WTC11 (cell line): ENCODE results near the gene SYNPO. TPM values are rescaled to one million over a fixed set of nuclear protein-coding genes. Genes with fewer than 3 reads are reported as not detected.
A peak's percentile ranks its signal among the peaks of the same experiment; 100 is the strongest.

Source experiments
- ATAC-seq: fragments of 200-7000 bp; cut with Tn5 transposase; 2 replicates; pipeline ENCODE4 v1.10.0; 2021; ENCODE audit warnings: mild to moderate bottlenecking, moderate library complexity
- CTCF ChIA-PET: fragments of 300-600 bp; sonication (Branson Sonifier 250); formaldehyde crosslinking; loops from one replicate; lab custom pipeline; 2021; ENCODE audit warnings: antibody characterized with exemption; lab: Charles Lee
- POLR2A ChIA-PET: fragments of 350-600 bp; sonication (Branson Sonifier 250); formaldehyde crosslinking; loops from one replicate; lab custom pipeline; 2021; ENCODE audit warnings: antibody characterized with exemption; lab: Charles Lee
- DNase-seq: peaks from one replicate; pipeline ENCODE4 v3.0.0; 2021; ENCODE audit warnings: low spot score
- H3K27ac Mint-ChIP-seq: 2 replicates; pipeline ENCODE4 v1.8.0; 2021; ENCODE audit warnings: mixed read lengths
- H3K27me3 Mint-ChIP-seq: 2 replicates; pipeline ENCODE4 v1.8.0; 2021; ENCODE audit warnings: low read depth, mild to moderate bottlenecking, moderate library complexity, mixed read lengths
- H3K36me3 Mint-ChIP-seq: 2 replicates; pipeline ENCODE4 v1.8.0; 2021; ENCODE audit warnings: mixed read lengths
- H3K4me1 Mint-ChIP-seq: 2 replicates; pipeline ENCODE4 v1.8.0; 2022; ENCODE audit warnings: mixed read lengths
- H3K4me3 Mint-ChIP-seq: 2 replicates; pipeline ENCODE4 v1.8.0; 2021; ENCODE audit warnings: mild to moderate bottlenecking, moderate library complexity, mixed read lengths
- H3K9me3 Mint-ChIP-seq: 2 replicates; pipeline ENCODE4 v1.8.0; 2021; ENCODE audit warnings: mixed read lengths
- ATF6 ChIP-seq: sonication (generic); formaldehyde crosslinking; IDR thresholded peaks from 2 replicates; pipeline ENCODE4 v1.8.1; 2023; ENCODE audit warnings: mild to moderate bottlenecking, missing genetic modification reagents
- CBFB ChIP-seq: sonication (generic); formaldehyde crosslinking; IDR thresholded peaks from 2 replicates; pipeline ENCODE4 v1.8.1; 2022; ENCODE audit warnings: mild to moderate bottlenecking, low read depth, missing genetic modification reagents
- CREB1 ChIP-seq: sonication (generic); formaldehyde crosslinking; IDR thresholded peaks from 2 replicates; pipeline ENCODE4 v1.8.0; 2023; ENCODE audit warnings: mild to moderate bottlenecking, missing genetic modification reagents
- CREM ChIP-seq: sonication (generic); formaldehyde crosslinking; IDR thresholded peaks from 2 replicates; pipeline ENCODE4 v1.8.1; 2022; ENCODE audit warnings: mild to moderate bottlenecking, missing genetic modification reagents, moderate library complexity
- E2F5 ChIP-seq: sonication (generic); formaldehyde crosslinking; IDR thresholded peaks from 2 replicates; pipeline ENCODE4 v1.8.1; 2022; ENCODE audit warnings: mild to moderate bottlenecking, moderate library complexity, missing genetic modification reagents
- ESRRA ChIP-seq: sonication (generic); formaldehyde crosslinking; IDR thresholded peaks from 2 replicates; pipeline ENCODE4 v1.8.1; 2022; ENCODE audit warnings: mild to moderate bottlenecking, missing genetic modification reagents, borderline replicate concordance
- FOXJ3 ChIP-seq: sonication (generic); formaldehyde crosslinking; IDR thresholded peaks from 2 replicates; pipeline ENCODE4 v1.9.0; 2021; ENCODE audit warnings: missing genetic modification reagents, mild to moderate bottlenecking, borderline replicate concordance
- FOXK1 ChIP-seq: sonication (generic); formaldehyde crosslinking; IDR thresholded peaks from 2 replicates; pipeline ENCODE4 v1.8.0; 2022; ENCODE audit warnings: mild to moderate bottlenecking, moderate library complexity, missing genetic modification reagents
- GABPB1 ChIP-seq: sonication (generic); formaldehyde crosslinking; IDR thresholded peaks from 2 replicates; pipeline ENCODE4 v1.8.1; 2023; ENCODE audit warnings: mild to moderate bottlenecking, missing genetic modification reagents
- GRHL2 ChIP-seq: fragments of 250-450 bp; sonication (Bioruptor Pico); IDR thresholded peaks from 2 replicates; pipeline ENCODE4 v1.8.0; 2022; ENCODE audit warnings: mild to moderate bottlenecking, moderate library complexity; ENCODE audit not compliant: insufficient replicate concordance, severe bottlenecking
- HMGA2 ChIP-seq: fragments of 250-450 bp; sonication (Bioruptor Pico); IDR thresholded peaks from 2 replicates; pipeline ENCODE4 v1.4.0; 2021; ENCODE audit warnings: mild to moderate bottlenecking, moderate library complexity
- MXD4 ChIP-seq: fragments of 250-450 bp; sonication (Bioruptor Pico); IDR thresholded peaks from 2 replicates; pipeline ENCODE4 v1.8.0; 2021; ENCODE audit warnings: mild to moderate bottlenecking, moderate library complexity, borderline replicate concordance
- MYBL2 ChIP-seq: sonication (generic); formaldehyde crosslinking; IDR thresholded peaks from 2 replicates; pipeline ENCODE4 v1.8.1; 2023; ENCODE audit warnings: mild to moderate bottlenecking, moderate library complexity, missing genetic modification reagents
- NR1H2 ChIP-seq: sonication (generic); formaldehyde crosslinking; IDR thresholded peaks from 2 replicates; pipeline ENCODE4 v1.9.0; 2021; ENCODE audit warnings: mild to moderate bottlenecking, moderate library complexity, missing genetic modification reagents
- OVOL2 ChIP-seq: fragments of 250-450 bp; sonication (Bioruptor Pico); IDR thresholded peaks from 2 replicates; pipeline ENCODE4 v1.9.0; 2021; ENCODE audit warnings: mild to moderate bottlenecking, borderline replicate concordance
- PRRX2 ChIP-seq: fragments of 250-450 bp; sonication (Bioruptor Pico); IDR thresholded peaks from 2 replicates; pipeline ENCODE4 v1.8.0; 2021; ENCODE audit warnings: mild to moderate bottlenecking
- SMAD3 ChIP-seq: sonication (generic); formaldehyde crosslinking; IDR thresholded peaks from 2 replicates; pipeline ENCODE4 v1.8.0; 2022; ENCODE audit warnings: missing genetic modification reagents, mild to moderate bottlenecking, borderline replicate concordance
- SMAD4 ChIP-seq: sonication (generic); formaldehyde crosslinking; IDR thresholded peaks from 2 replicates; pipeline ENCODE4 v1.8.0; 2022; ENCODE audit warnings: mild to moderate bottlenecking, missing genetic modification reagents
- SP1 ChIP-seq: sonication (generic); formaldehyde crosslinking; conservative IDR thresholded peaks from 2 replicates; pipeline ENCODE4 v1.8.1; 2022; ENCODE audit warnings: missing genetic modification reagents
- TP53 ChIP-seq: sonication (generic); formaldehyde crosslinking; IDR thresholded peaks from 2 replicates; pipeline ENCODE4 v1.8.1; 2023; ENCODE audit warnings: mild to moderate bottlenecking, missing genetic modification reagents
- ZNF121 ChIP-seq: sonication (generic); formaldehyde crosslinking; IDR thresholded peaks from 2 replicates; pipeline ENCODE4 v1.8.0; 2023; ENCODE audit warnings: missing genetic modification reagents
- ZNF232 ChIP-seq: sonication (generic); formaldehyde crosslinking; IDR thresholded peaks from 2 replicates; pipeline ENCODE4 v1.8.0; 2022; ENCODE audit warnings: mild to moderate bottlenecking, missing genetic modification reagents
- ZNF263 ChIP-seq: sonication (generic); formaldehyde crosslinking; IDR thresholded peaks from 2 replicates; pipeline ENCODE4 v1.8.1; 2022; ENCODE audit warnings: low read depth, mild to moderate bottlenecking, moderate library complexity, missing genetic modification reagents
- ZNF317 ChIP-seq: sonication (generic); formaldehyde crosslinking; IDR thresholded peaks from 2 replicates; pipeline ENCODE4 v1.8.1; 2023; ENCODE audit warnings: low read depth, mild to moderate bottlenecking, moderate library complexity, missing genetic modification reagents, borderline replicate concordance
- ZNF423 ChIP-seq: fragments of 250-450 bp; sonication (Bioruptor Pico); IDR thresholded peaks from 2 replicates; pipeline ENCODE4 v2.1.2; 2022; ENCODE audit warnings: mild to moderate bottlenecking, moderate library complexity
- ZNF671 ChIP-seq: fragments of 250-450 bp; sonication (Bioruptor Pico); IDR thresholded peaks from 2 replicates; pipeline ENCODE4 v1.8.0; 2021; ENCODE audit warnings: mild to moderate bottlenecking
- total RNA-seq: library from RNA; stranded (reverse); gene quantifications from 3 replicates; pipeline ENCODE4 v1.2.3, GENCODE V29; 2021
- TF ChIP-seq, protein P1 (sequence below): sonication (generic); formaldehyde crosslinking; IDR thresholded peaks from 2 replicates; pipeline ENCODE4 v1.8.0; 2022; ENCODE audit warnings: mild to moderate bottlenecking, missing genetic modification reagents
- TF ChIP-seq, protein P2 (sequence below): sonication (generic); formaldehyde crosslinking; IDR thresholded peaks from 2 replicates; pipeline ENCODE4 v1.8.1; 2023; ENCODE audit warnings: mild to moderate bottlenecking, missing genetic modification reagents, moderate library complexity
- TF ChIP-seq, protein P3 (sequence below): sonication (generic); formaldehyde crosslinking; IDR thresholded peaks from 2 replicates; pipeline ENCODE4 v1.8.0; 2023; ENCODE audit warnings: mild to moderate bottlenecking, missing genetic modification reagents
- TF ChIP-seq, protein P4 (sequence below): fragments of 250-450 bp; sonication (Bioruptor Pico); IDR thresholded peaks from 2 replicates; pipeline ENCODE4 v1.9.0; 2021; ENCODE audit warnings: moderate library complexity, mild to moderate bottlenecking, inconsistent platforms, borderline replicate concordance

The SYNPO gene
- total RNA-seq, 1 experiment from 2014 or later: 2.1 TPM

DNA sequence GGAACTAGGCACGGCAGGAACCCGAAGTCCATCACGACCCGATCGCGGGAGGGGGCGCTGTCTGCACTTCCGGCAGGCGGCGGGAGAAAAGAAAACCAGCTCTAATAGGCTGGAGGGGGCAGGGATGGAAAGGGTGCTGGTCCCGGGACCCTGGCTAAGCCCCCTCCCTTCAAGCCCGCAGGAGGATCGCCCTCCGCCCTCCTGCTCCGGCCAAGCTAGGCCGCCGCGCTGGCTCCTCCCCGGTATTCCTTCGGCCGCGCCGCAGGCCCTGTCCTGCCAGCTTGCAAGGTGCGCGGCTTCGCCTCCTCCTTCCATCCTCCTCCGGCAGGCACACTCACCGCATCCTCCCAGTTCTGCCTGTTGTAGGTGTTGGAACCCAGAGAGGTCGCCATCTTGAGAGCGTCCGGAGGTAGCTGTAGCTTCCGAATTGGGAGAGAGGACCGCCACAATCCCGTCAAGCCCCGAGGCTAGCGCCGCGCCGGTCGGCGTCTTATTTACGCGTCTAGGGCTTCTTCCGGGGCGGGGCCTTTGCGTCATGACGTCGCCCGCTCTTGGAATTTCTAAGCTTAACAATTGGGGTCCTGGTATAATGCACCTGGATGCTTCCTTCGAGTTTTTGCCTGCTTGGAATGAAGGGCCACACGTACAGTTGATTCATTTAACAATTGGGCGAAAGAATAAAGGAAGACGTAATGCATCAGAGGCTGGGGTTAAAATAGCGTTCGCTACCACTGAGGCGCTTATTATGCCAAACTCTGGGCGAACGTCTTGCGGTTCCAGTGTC is 60.3 kb downstream of the SYNPO start, which contains the start of gene RBM22:
Gene RBM22, minus strand, starts transcription at position 469 of the 784 bp plus-strand sequence. Its CDS starts 77 bp downstream, at position 392.
- ChIA-PET CTCF (interaction anchor here (0.6 to 2.7 kb wide), 39 partner anchors 8 to 414 kb away, joined by 3 to 31 read pairs (median 4); partner anchors contain the start of genes DCTN4, IRGM, MYOZ3 and SMIM3), POLR2A (interaction anchor here (0.5 to 1.9 kb wide), 20 partner anchors 12 to 718 kb away, joined by 3 to 26 read pairs (median 4); partner anchors contain the start of genes DCTN4, RPS14 and SMIM3)
- ATAC-seq (peak; percentile 95), DNase-seq (peak; percentile 92)
- Mint-ChIP-seq H3K27me3 (no peaks in the 10 kb centered on the region; the same call in 1 of the 2 replicates), H3K27ac (no peak within 1 kb of the TSS), H3K36me3 (peaks cover 28% of the 10 kb centered on the region), H3K4me1 (peaks cover 2% of the 10 kb centered on the region; the same call in 1 of the 2 replicates), H3K9me3 (no peaks in the 10 kb centered on the region), H3K4me3 (no peak within 1 kb of the TSS)
- TF ChIP-seq ZNF232 (CRISPR knock-in tag) (no peak), ZNF121 (CRISPR knock-in tag) (no peak), HMGA2 (CRISPR knock-in tag) (no peak), GRHL2 (CRISPR knock-in tag) (no peak), E2F5 (CRISPR knock-in tag) (peak; percentile 66; the same call in 1 of the 2 replicates), NR1H2 (no peak), ZNF423 (CRISPR knock-in tag) (no peak), GABPB1 (CRISPR knock-in tag) (peak; percentile 57), PRRX2 (CRISPR knock-in tag) (no peak), ZNF263 (no peak), TP53 (CRISPR knock-in tag) (no peak), SP1 (CRISPR knock-in tag) (peak; percentile 96), SMAD3 (CRISPR knock-in tag) (peak; percentile 46), ESRRA (peak; percentile 55; the same call in 1 of the 2 replicates), SMAD4 (CRISPR knock-in tag) (no peak), OVOL2 (CRISPR knock-in tag) (no peak), MXD4 (no peak), ZNF317 (CRISPR knock-in tag) (no peak), FOXJ3 (CRISPR knock-in tag) (no peak), ZNF671 (CRISPR knock-in tag) (no peak), MYBL2 (CRISPR knock-in tag) (no peak; the same call in 1 of the 2 replicates), CREB1 (0 out of 2 replicates have a peak, but pooled peaks have one; percentile 72), ATF6 (CRISPR knock-in tag) (no peak), FOXK1 (CRISPR knock-in tag) (peak; percentile 96), CBFB (CRISPR knock-in tag) (no peak), CREM (peak; percentile 95)
- TF ChIP-seq, protein P1, sequence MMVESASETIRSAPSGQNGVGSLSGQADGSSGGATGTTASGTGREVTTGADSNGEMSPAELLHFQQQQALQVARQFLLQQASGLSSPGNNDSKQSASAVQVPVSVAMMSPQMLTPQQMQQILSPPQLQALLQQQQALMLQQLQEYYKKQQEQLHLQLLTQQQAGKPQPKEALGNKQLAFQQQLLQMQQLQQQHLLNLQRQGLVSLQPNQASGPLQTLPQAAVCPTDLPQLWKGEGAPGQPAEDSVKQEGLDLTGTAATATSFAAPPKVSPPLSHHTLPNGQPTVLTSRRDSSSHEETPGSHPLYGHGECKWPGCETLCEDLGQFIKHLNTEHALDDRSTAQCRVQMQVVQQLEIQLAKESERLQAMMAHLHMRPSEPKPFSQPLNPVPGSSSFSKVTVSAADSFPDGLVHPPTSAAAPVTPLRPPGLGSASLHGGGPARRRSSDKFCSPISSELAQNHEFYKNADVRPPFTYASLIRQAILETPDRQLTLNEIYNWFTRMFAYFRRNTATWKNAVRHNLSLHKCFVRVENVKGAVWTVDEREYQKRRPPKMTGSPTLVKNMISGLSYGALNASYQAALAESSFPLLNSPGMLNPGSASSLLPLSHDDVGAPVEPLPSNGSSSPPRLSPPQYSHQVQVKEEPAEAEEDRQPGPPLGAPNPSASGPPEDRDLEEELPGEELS (CRISPR knock-in tag): peak; percentile 69; the same call in 1 of the 2 replicates
- TF ChIP-seq, protein P2, sequence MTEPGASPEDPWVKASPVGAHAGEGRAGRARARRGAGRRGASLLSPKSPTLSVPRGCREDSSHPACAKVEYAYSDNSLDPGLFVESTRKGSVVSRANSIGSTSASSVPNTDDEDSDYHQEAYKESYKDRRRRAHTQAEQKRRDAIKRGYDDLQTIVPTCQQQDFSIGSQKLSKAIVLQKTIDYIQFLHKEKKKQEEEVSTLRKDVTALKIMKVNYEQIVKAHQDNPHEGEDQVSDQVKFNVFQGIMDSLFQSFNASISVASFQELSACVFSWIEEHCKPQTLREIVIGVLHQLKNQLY (CRISPR knock-in tag): no peak
- TF ChIP-seq, protein P3, sequence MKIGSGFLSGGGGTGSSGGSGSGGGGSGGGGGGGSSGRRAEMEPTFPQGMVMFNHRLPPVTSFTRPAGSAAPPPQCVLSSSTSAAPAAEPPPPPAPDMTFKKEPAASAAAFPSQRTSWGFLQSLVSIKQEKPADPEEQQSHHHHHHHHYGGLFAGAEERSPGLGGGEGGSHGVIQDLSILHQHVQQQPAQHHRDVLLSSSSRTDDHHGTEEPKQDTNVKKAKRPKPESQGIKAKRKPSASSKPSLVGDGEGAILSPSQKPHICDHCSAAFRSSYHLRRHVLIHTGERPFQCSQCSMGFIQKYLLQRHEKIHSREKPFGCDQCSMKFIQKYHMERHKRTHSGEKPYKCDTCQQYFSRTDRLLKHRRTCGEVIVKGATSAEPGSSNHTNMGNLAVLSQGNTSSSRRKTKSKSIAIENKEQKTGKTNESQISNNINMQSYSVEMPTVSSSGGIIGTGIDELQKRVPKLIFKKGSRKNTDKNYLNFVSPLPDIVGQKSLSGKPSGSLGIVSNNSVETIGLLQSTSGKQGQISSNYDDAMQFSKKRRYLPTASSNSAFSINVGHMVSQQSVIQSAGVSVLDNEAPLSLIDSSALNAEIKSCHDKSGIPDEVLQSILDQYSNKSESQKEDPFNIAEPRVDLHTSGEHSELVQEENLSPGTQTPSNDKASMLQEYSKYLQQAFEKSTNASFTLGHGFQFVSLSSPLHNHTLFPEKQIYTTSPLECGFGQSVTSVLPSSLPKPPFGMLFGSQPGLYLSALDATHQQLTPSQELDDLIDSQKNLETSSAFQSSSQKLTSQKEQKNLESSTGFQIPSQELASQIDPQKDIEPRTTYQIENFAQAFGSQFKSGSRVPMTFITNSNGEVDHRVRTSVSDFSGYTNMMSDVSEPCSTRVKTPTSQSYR (CRISPR knock-in tag): 0 out of 2 replicates have a peak, but pooled peaks have one; percentile 60
- TF ChIP-seq, protein P4, sequence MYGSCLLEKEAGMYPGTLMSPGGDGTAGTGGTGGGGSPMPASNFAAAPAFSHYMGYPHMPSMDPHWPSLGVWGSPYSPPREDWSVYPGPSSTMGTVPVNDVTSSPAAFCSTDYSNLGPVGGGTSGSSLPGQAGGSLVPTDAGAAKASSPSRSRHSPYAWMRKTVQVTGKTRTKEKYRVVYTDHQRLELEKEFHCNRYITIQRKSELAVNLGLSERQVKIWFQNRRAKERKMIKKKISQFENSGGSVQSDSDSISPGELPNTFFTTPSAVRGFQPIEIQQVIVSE (CRISPR knock-in tag): no peak
